GM12873 (cell line): ENCODE results near the gene CCDC183.

Experiments used
- CTCF ChIP-seq: IDR thresholded peaks from 2 replicates; pipeline ENCODE4 v1.5.1; 2012; ENCODE audit warnings: low read depth, mild to moderate bottlenecking, moderate library complexity, low read length, control low read depth; ENCODE audit not compliant: insufficient read depth; ENCODE audit errors: missing control alignments

CCDC183 gene

GRCh38 chr9:136771907-136772415, 24.2 kb upstream of the CCDC183 start:
- TF ChIP-seq CTCF = no peak

- TF ChIP-seq CTCF = no peak
Observed at GRCh38 chr9:136773386-136774044, 22.6 kb upstream of the CCDC183 start.

- no peak for TF ChIP-seq CTCF
Observed at GRCh38 chr9:136774416-136775045, 21.6 kb upstream of the CCDC183 start.

- TF ChIP-seq CTCF = no peak
Observed at GRCh38 chr9:136775191-136775590, 20.9 kb upstream of the CCDC183 start.

GRCh38 chr9:136776947-136777346, 19.2 kb upstream of the CCDC183 start:
- TF ChIP-seq CTCF = no peak

- TF ChIP-seq CTCF = no peak
Observed at GRCh38 chr9:136777359-136777758, 18.8 kb upstream of the CCDC183 start.

- no peak for TF ChIP-seq CTCF
Observed at GRCh38 chr9:136779808-136780207, 16.3 kb upstream of the CCDC183 start.
